Kidney epithelial cell (primary cell): ENCODE data around the gene ADORA2A. TPM values are rescaled to one million over a fixed set of nuclear protein-coding genes. Genes with fewer than 3 reads are reported as not detected.

Experiments
- DNase-seq: peaks from one replicate; pipeline ENCODE4 v3.0.0-alpha.2; 2010; ENCODE audit warnings: low read depth
- H3K27me3 ChIP-seq: 2 replicates; pipeline ENCODE4 v1.6.0; 2011; ENCODE audit warnings: low read length; ENCODE audit not compliant: control insufficient read depth, insufficient read depth
- H3K36me3 ChIP-seq: 2 replicates; pipeline ENCODE4 v1.5.1; 2011; ENCODE audit warnings: low read length; ENCODE audit not compliant: control insufficient read depth, insufficient read depth
- H3K4me3 ChIP-seq: 2 replicates; pipeline ENCODE4 v1.5.1; 2011; ENCODE audit warnings: low read depth, mild to moderate bottlenecking, control low read depth, low read length
- total RNA-seq: library from RNA; depleted of rRNA; stranded (reverse); fragments of >200 nt; gene quantifications from 2 replicates; pipeline ENCODE4 v1.2.3, GENCODE V29; 2015
- TF ChIP-seq, protein P1 (sequence below): IDR thresholded peaks from 2 replicates; pipeline ENCODE4 v1.5.1; 2011; ENCODE audit warnings: mild to moderate bottlenecking, moderate library complexity, low read length, control low read depth, inconsistent platforms; ENCODE audit not compliant: insufficient read depth, poor library complexity, severe bottlenecking

Gene ADORA2A
- total RNA-seq, 1 donor from 2014 or later: 0.46 TPM

DNA sequence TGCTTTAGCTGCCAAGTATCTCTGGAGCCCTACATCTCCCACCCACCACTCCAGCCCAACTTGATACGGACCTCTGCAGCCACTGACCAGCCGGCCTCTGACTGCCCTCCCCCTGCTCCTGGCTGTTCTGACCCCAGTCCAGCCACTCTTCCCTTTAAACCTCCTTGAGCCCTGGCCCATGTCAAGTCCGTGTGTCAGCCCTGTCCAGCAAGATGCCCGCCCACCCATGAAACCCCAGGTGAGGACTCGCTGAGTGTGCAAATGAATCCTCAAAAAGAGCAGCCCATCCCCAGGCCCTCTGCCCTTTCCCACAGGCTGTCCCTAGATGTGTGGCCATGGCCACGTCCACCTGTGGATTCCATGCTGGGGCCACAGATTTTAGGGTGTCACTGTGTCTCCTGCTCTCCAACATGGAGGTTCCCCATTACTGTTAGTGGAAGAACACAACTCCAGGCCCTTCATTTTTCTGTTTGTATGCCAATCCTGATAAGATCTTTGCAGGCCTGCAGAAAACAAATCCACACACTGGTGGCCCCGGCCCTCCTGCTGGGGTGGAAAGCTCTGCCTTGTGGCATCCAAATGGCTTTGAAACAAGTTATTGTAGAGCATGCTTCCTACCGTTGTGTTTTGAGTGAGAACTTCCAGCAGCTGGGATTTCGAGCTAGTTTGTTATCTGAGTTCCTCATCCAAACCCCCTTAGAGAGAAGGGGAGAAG, 22.7 kb upstream of the ADORA2A start:
- no peak for DNase-seq
- Histone ChIP-seq H3K27me3 (no peaks in the 10 kb centered on the region), H3K36me3 (no peaks in the 10 kb centered on the region), H3K4me3 (no peak overlapping the region)
- TF ChIP-seq, protein P1, sequence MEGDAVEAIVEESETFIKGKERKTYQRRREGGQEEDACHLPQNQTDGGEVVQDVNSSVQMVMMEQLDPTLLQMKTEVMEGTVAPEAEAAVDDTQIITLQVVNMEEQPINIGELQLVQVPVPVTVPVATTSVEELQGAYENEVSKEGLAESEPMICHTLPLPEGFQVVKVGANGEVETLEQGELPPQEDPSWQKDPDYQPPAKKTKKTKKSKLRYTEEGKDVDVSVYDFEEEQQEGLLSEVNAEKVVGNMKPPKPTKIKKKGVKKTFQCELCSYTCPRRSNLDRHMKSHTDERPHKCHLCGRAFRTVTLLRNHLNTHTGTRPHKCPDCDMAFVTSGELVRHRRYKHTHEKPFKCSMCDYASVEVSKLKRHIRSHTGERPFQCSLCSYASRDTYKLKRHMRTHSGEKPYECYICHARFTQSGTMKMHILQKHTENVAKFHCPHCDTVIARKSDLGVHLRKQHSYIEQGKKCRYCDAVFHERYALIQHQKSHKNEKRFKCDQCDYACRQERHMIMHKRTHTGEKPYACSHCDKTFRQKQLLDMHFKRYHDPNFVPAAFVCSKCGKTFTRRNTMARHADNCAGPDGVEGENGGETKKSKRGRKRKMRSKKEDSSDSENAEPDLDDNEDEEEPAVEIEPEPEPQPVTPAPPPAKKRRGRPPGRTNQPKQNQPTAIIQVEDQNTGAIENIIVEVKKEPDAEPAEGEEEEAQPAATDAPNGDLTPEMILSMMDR: no peak

DNA sequence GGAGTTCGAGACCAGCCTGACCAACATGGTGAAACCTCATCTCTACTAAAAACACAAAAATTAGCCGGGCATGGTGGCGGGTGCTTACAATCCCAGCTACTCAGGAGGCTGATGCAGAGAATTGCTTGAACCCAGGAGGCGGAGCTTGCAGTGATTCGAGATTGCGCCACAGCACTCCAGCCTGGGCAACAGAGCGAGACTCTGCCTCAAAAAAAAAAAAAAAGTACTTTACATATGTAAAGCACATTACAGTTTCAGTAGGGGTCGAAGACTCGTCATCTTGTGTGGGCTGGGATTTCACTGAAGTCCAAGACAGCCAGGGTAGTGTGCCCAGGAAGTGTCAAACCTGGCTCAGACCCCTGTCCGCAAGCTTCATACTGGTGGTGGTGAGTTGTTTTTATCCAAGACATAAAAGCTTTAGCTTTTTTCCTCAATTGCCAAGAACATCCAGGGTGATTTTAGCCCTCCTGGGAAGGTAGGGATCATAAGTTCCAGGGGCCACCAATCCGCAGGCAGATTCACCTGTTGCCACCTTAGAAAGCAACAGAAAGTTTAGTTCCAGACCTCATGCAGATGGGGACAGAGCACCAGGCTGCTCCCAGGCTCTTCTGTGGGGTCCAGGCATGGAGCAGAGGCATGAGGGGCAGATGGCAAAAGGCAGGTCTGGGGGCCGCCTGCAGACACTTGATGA, 21.6 kb upstream of the ADORA2A start:
- H3K4me3 ChIP-seq: no peak overlapping the region
- no peaks in the 10 kb centered on the region for H3K27me3 ChIP-seq
- TF ChIP-seq, protein P1: no peak
- H3K36me3 ChIP-seq: no peaks in the 10 kb centered on the region
- DNase-seq: no peak

DNA sequence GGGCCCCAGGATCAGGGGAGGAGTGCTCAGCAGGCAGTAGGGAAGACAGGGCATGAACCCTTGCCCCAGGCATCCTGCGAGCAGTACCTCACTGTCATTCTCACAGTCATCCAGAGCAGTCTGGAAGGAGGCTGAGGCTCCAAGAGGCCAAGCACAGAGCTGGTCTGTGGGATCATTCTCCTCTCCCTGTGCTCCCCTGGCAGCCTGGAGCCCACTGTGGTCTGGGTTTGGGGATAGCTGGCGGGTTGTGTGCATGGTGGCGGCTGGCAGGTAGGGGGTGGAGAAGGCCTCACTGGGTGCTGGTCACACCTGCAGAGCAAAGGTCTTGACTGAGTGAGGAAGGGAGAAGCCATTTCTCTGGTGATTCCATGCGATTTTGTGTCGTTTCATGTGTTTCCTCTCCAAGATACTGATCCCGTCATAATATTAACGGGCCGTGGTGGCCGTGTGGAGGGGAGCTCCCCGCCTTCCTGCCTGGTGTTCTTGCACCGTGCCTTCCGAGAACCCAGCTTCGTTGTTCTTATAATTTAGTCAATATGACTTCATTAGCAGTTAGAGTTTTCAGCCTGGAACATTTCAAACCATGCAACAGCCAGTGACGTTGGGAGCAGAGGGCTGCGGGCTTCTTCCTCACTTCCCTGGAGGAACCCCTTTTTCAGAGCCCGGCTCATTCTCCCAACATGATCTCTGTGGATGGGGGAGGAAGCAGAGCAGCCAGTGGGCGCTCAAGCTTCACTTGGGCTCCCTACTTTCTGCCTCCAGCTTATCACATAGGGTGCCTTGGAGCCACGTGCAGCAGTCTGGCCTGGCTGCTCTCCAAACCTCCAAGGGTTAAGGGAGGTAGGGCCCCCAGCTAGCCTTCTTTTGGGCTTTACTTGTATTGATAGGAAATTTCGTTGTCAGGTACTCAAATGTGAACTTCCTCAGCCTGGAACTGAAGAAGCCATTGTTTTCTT, 20.8 kb upstream of the ADORA2A start:
- no peak overlapping the region for H3K4me3 ChIP-seq
- no peak for DNase-seq
- H3K27me3 ChIP-seq: no peaks in the 10 kb centered on the region
- H3K36me3 ChIP-seq: no peaks in the 10 kb centered on the region
- TF ChIP-seq, protein P1: no peak

DNA sequence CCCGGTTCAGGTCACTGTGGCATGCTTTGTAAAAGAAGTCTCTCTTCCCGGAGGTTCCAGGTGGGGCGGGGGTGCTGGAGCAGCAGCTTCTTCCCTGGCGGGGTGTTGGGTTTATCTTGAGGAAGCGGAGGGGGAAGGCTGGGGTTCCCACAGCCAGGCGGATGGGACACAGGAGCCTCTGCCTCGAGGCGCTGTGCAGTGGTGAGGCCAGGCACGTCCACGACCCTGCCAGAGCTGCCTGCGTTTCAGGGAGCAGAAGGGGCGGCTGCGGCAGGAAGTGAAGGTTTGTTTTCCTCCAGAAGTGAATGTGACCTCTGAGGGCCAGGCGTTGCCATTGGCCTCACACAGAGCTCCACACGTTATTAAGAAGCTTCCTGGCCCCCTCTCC, 20.1 kb upstream of the ADORA2A start:
- Histone ChIP-seq H3K36me3 (no peaks in the 10 kb centered on the region), H3K27me3 (no peaks in the 10 kb centered on the region), H3K4me3 (no peak overlapping the region)
- TF ChIP-seq, protein P1: no peak
- no peak for DNase-seq

DNA sequence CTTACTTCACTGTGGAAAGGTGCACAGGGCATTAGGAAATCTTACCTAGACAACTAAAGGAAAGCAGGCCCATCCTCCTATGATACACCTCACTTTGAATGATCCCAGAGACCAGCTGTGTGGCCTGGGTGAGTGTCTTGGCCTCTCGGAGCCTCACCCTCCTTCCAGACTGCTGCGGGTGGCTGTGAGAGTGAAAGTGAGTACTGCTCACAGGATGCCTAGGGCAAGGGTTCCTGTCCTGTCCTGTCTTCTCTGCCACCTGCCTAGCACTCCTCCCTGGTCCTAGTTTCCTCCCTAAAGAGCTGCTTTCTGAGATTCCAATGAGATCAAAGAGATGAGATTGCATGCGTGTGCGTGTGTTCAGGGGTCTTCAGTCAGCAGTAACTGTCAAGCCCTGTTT, 19.5 kb upstream of the ADORA2A start:
- DNase-seq: no peak
- Histone ChIP-seq H3K4me3 (no peak overlapping the region), H3K27me3 (no peaks in the 10 kb centered on the region), H3K36me3 (no peaks in the 10 kb centered on the region)
- TF ChIP-seq, protein P1: no peak
